IPS-15b (cell line): ENCODE measurements around the gene NHLH1.
A peak's percentile ranks its signal among the peaks of the same experiment; 100 is the strongest.

Experiments
- H3K27me3 ChIP-seq: one replicate; pipeline ENCODE4 v1.6.1; 2013; ENCODE audit warnings: low read length; ENCODE audit not compliant: control insufficient read depth, insufficient read depth
- H3K36me3 ChIP-seq: one replicate; pipeline ENCODE4 v1.6.1; 2013; ENCODE audit warnings: low read length; ENCODE audit not compliant: control insufficient read depth, insufficient read depth
- H3K4me1 ChIP-seq: one replicate; pipeline ENCODE4 v1.6.1; 2013; ENCODE audit warnings: mild to moderate bottlenecking, low read length; ENCODE audit not compliant: control insufficient read depth, insufficient read depth
- H3K4me3 ChIP-seq: one replicate; pipeline ENCODE4 v1.5.1; 2013; ENCODE audit warnings: low read depth, low read length
- H3K9ac ChIP-seq: one replicate; pipeline ENCODE4 v1.6.1; 2013; ENCODE audit warnings: low read depth, mild to moderate bottlenecking, low read length
- H3K9me3 ChIP-seq: one replicate; pipeline ENCODE4 v1.6.1; 2013; ENCODE audit warnings: mild to moderate bottlenecking, low read length; ENCODE audit not compliant: control insufficient read depth, insufficient read depth

The NHLH1 gene

DNA sequence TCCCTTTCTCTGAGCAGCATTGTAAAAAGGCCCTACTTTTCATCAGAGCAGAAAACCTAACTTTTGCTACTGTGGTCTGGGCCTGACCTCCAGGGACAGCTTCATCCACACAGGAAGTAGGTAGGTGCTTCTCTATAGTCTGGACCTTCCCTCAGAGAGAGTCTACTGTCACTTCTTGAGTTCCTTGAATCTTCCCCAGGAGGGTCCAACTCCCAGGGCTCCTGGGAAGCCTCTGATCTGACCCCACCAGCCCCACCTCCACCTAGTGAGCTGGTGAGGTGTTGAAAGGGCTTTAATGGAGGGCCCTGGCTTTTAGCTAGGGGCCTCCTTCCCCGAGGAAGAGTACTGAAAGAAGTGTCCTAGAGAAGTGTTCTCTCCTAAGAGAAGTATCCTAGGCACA lies 30.8 kb downstream of the NHLH1 start:
- no peaks in the 10 kb centered on the region for H3K27me3 ChIP-seq
- H3K9me3 ChIP-seq = no peaks in the 10 kb centered on the region
- no peak overlapping the region for H3K4me3 ChIP-seq
- no peak overlapping the region for H3K9ac ChIP-seq
- peaks cover 17% of the 10 kb centered on the region for H3K4me1 ChIP-seq
- H3K36me3 ChIP-seq = no peaks in the 10 kb centered on the region

GRCh38 chr1:160398823-160399222 lies 32.0 kb downstream of the NHLH1 start:
- H3K36me3 ChIP-seq = no peaks in the 10 kb centered on the region
- no peak overlapping the region for H3K9ac ChIP-seq
- peaks cover 21% of the 10 kb centered on the region for H3K4me1 ChIP-seq
- H3K9me3 ChIP-seq = no peaks in the 10 kb centered on the region
- no peaks in the 10 kb centered on the region for H3K27me3 ChIP-seq
- no peak overlapping the region for H3K4me3 ChIP-seq

DNA sequence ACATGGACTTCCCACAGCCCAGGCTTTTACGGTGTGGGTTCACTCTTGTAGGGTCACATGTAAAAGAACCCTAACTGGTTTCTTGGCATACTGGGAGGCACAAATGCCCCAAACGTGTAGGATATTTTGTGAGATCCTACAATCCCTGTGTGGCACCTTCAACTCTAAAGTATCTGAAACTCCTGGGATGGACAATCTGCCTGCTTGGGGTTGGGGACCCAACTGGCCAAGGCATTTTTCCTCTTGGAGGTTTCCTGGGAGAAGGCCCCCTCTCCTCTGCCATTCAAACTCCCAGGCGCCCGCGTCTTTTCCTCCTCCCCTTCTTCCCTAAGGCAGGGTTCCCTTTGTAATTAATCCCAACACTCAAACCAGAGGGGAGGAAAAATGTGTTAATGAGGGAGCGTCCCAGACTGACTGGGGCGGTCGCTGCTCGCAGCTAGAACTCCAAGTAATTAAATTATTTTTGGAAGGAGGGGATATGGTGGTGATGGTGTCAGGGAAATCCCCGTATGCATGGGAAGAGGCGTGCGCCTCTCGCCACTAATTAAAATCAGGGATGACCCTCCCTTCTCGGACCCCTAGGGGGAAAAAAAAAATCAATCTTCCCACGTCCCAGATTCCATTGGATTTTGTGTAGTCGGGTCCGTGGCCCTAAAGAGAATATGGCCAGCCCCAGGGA lies 32.8 kb downstream of the NHLH1 start:
- no peaks in the 10 kb centered on the region for H3K9me3 ChIP-seq
- no peaks in the 10 kb centered on the region for H3K36me3 ChIP-seq
- no peaks in the 10 kb centered on the region for H3K27me3 ChIP-seq
- H3K4me3 ChIP-seq = peak overlapping the region; percentile 70
- peak overlapping the region; percentile 61 for H3K9ac ChIP-seq
- peaks cover 25% of the 10 kb centered on the region for H3K4me1 ChIP-seq

DNA sequence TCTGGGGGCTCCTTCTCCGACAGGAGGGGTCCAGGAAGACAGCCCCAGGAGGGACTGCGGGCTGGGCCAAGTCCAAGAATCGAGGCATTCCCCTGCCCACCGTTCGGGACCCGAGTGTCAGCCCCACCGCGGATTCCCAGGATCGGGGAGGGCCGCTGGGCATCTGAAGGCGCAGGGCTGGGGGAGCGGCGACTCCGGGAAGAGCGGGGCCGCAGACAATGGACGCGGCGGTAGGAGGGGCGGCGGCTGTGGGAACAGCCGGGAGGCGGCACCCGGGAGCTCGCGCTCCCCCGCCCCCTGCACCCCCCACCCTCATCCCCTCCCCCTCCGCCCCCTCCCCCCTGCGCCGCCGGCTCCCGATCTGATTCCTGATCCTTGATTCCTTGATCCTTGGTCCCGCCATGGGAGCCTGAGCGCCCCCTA lies 33.4 kb downstream of the NHLH1 start, which contains the start of gene VANGL2:
Gene VANGL2 (plus strand): TSS at position 342 of the 423 bp plus-strand sequence. CDS start 15,274 bp downstream, outside the sequence.
- peak within 1 kb of the TSS; percentile 92 for H3K9ac ChIP-seq
- H3K4me3 ChIP-seq = peak within 1 kb of the TSS; percentile 87
- H3K27me3 ChIP-seq = no peaks in the 10 kb centered on the region
- H3K4me1 ChIP-seq = peaks cover 26% of the 10 kb centered on the region
- H3K36me3 ChIP-seq = no peaks in the 10 kb centered on the region
- H3K9me3 ChIP-seq = no peaks in the 10 kb centered on the region

GRCh38 chr1:160400646-160401486 lies 34.0 kb downstream of the NHLH1 start:
- H3K4me3 ChIP-seq = peak overlapping the region; percentile 87
- no peaks in the 10 kb centered on the region for H3K36me3 ChIP-seq
- no peaks in the 10 kb centered on the region for H3K27me3 ChIP-seq
- H3K9me3 ChIP-seq = no peaks in the 10 kb centered on the region
- peaks cover 26% of the 10 kb centered on the region for H3K4me1 ChIP-seq
- peak overlapping the region; percentile 92 for H3K9ac ChIP-seq

GRCh38 chr1:160401487-160401805 lies 34.6 kb downstream of the NHLH1 start:
- H3K4me1 ChIP-seq = peaks cover 28% of the 10 kb centered on the region
- H3K4me3 ChIP-seq = peak overlapping the region; percentile 87
- H3K36me3 ChIP-seq = no peaks in the 10 kb centered on the region
- H3K27me3 ChIP-seq = no peaks in the 10 kb centered on the region
- H3K9me3 ChIP-seq = no peaks in the 10 kb centered on the region
- peak overlapping the region; percentile 92 for H3K9ac ChIP-seq

- no peaks in the 10 kb centered on the region for H3K27me3 ChIP-seq
- peaks cover 28% of the 10 kb centered on the region for H3K4me1 ChIP-seq
Measured at GRCh38 chr1:160402001-160402795, 35.3 kb downstream of the NHLH1 start.

GRCh38 chr1:160403244-160403643 lies 36.4 kb downstream of the NHLH1 start:
- no peak overlapping the region for H3K9ac ChIP-seq
- peak overlapping the region; percentile 87 for H3K4me3 ChIP-seq
- no peaks in the 10 kb centered on the region for H3K27me3 ChIP-seq
- no peaks in the 10 kb centered on the region for H3K9me3 ChIP-seq
- no peaks in the 10 kb centered on the region for H3K36me3 ChIP-seq
- peaks cover 30% of the 10 kb centered on the region for H3K4me1 ChIP-seq

More at GRCh38 chr1:160402001-160402795, 35.3 kb downstream of the NHLH1 start:
- no peaks in the 10 kb centered on the region for H3K9me3 ChIP-seq
- peak overlapping the region; percentile 87 for H3K4me3 ChIP-seq
- no peaks in the 10 kb centered on the region for H3K36me3 ChIP-seq
- no peak overlapping the region for H3K9ac ChIP-seq

- peaks cover 29% of the 10 kb centered on the region for H3K4me1 ChIP-seq
- no peak overlapping the region for H3K4me3 ChIP-seq
- H3K9ac ChIP-seq = no peak overlapping the region
- H3K9me3 ChIP-seq = no peaks in the 10 kb centered on the region
- H3K27me3 ChIP-seq = no peaks in the 10 kb centered on the region
- no peaks in the 10 kb centered on the region for H3K36me3 ChIP-seq
Measured at GRCh38 chr1:160404094-160404493, 37.2 kb downstream of the NHLH1 start.

- no peaks in the 10 kb centered on the region for H3K9me3 ChIP-seq
- H3K4me1 ChIP-seq = peaks cover 28% of the 10 kb centered on the region
- no peaks in the 10 kb centered on the region for H3K27me3 ChIP-seq
- no peak overlapping the region for H3K4me3 ChIP-seq
- no peaks in the 10 kb centered on the region for H3K36me3 ChIP-seq
- H3K9ac ChIP-seq = no peak overlapping the region
Measured at GRCh38 chr1:160405331-160405877, 38.5 kb downstream of the NHLH1 start.
